Fibroblast of lung (primary cell): ENCODE results near the gene LRRC26. TPM values are rescaled to one million over a fixed set of nuclear protein-coding genes. Genes with fewer than 3 reads are reported as not detected.

Experiments
- DNase-seq, 2 donors: peaks; one replicate each; pipeline versions ENCODE4 v3.0.0 to v3.0.0-alpha.2; 2010; ENCODE audit warnings: low read depth in 2 of 2
- H2AFZ ChIP-seq: 2 replicates; pipeline ENCODE4 v1.5.1; 2012; ENCODE audit warnings: low read length, control low read depth, inconsistent platforms
- H3K27ac ChIP-seq: 2 replicates; pipeline ENCODE4 v1.5.1; 2011; ENCODE audit warnings: low read length, control low read depth; ENCODE audit not compliant: insufficient read depth
- H3K27me3 ChIP-seq: 2 replicates; pipeline ENCODE4 v1.5.1; 2011; ENCODE audit warnings: mild to moderate bottlenecking, low read length; ENCODE audit not compliant: control insufficient read depth, insufficient read depth
- H3K36me3 ChIP-seq: 2 replicates; pipeline ENCODE4 v1.5.1; 2011; ENCODE audit warnings: low read length; ENCODE audit not compliant: control insufficient read depth, insufficient read depth
- H3K4me1 ChIP-seq: 2 replicates; pipeline ENCODE4 v1.5.1; 2011; ENCODE audit warnings: low read length; ENCODE audit not compliant: control insufficient read depth, insufficient read depth; ENCODE audit errors: extremely low read depth
- H3K4me2 ChIP-seq: 2 replicates; pipeline ENCODE4 v1.5.1; 2011; ENCODE audit warnings: low read length, control low read depth; ENCODE audit not compliant: insufficient read depth; ENCODE audit errors: extremely low read depth
- H3K4me3 ChIP-seq, 4 experiments: fragments of 200-600 bp in 1 of 4; sonication (generic) in 1 of 4; replicated peaks in 1 of 4; 2 replicates each; pipeline ENCODE4 v1.5.1; 2011 to 2016; ENCODE audit warnings: low read length in 4 of 4, low read depth in 3 of 4, mild to moderate bottlenecking in 3 of 4, control low read depth in 2 of 4, inconsistent platforms in 1 of 4, mixed read lengths in 1 of 4; ENCODE audit not compliant: insufficient read depth in 1 of 4; ENCODE audit errors: control extremely low read depth in 1 of 4
- H3K79me2 ChIP-seq: 2 replicates; pipeline ENCODE4 v1.5.1; 2012; ENCODE audit warnings: mild to moderate bottlenecking, low read length, inconsistent platforms; ENCODE audit not compliant: control insufficient read depth, insufficient read depth
- H3K9ac ChIP-seq: 2 replicates; pipeline ENCODE4 v1.5.1; 2011; ENCODE audit warnings: mild to moderate bottlenecking, low read length, control low read depth; ENCODE audit not compliant: insufficient read depth
- H3K9me3 ChIP-seq: 2 replicates; pipeline ENCODE4 v1.5.1; 2012; ENCODE audit warnings: low read depth, low read length; ENCODE audit not compliant: control insufficient read depth, insufficient read depth
- H4K20me1 ChIP-seq: 2 replicates; pipeline ENCODE4 v1.5.1; 2011; ENCODE audit warnings: low read length; ENCODE audit not compliant: control insufficient read depth, insufficient read depth; ENCODE audit errors: extremely low read depth
- EZH2 ChIP-seq: IDR thresholded peaks from 2 replicates; pipeline ENCODE4 v1.5.1; 2012; ENCODE audit warnings: low read length, control low read depth, mild to moderate bottlenecking; ENCODE audit errors: missing control alignments
- polyA plus RNA-seq, 2 donors: library from polyadenylated mRNA; depleted of rRNA in 1 of 2; stranded (reverse) in 1 of 2; unstranded in 1 of 2; fragments of >200 nt; gene quantifications; 2 replicates each; pipeline ENCODE4 v1.2.1, GENCODE V29; 2011 to 2012; ENCODE audit warnings: missing spikeins in 1 of 2
- total RNA-seq: library from RNA; depleted of rRNA; stranded (reverse); fragments of >200 nt; gene quantifications from 2 replicates; pipeline ENCODE4 v1.2.1, GENCODE V29; 2014
- TF ChIP-seq, protein P1 (sequence below), 2 donors: IDR thresholded peaks in 1 of 2; conservative IDR thresholded peaks in 1 of 2; 1 replicate in 1 of 2; 2 replicates in 1 of 2; pipeline ENCODE4 v1.5.1; 2011 to 2012; ENCODE audit warnings: low read length in 2 of 2, control low read depth in 1 of 2, inconsistent platforms in 1 of 2, low read depth in 1 of 2, mild to moderate bottlenecking in 1 of 2

The LRRC26 gene
- total and polyA plus RNA-seq, 2 donors (not counting 1 experiment from before 2014, with no cell fraction given), result not detected

DNA sequence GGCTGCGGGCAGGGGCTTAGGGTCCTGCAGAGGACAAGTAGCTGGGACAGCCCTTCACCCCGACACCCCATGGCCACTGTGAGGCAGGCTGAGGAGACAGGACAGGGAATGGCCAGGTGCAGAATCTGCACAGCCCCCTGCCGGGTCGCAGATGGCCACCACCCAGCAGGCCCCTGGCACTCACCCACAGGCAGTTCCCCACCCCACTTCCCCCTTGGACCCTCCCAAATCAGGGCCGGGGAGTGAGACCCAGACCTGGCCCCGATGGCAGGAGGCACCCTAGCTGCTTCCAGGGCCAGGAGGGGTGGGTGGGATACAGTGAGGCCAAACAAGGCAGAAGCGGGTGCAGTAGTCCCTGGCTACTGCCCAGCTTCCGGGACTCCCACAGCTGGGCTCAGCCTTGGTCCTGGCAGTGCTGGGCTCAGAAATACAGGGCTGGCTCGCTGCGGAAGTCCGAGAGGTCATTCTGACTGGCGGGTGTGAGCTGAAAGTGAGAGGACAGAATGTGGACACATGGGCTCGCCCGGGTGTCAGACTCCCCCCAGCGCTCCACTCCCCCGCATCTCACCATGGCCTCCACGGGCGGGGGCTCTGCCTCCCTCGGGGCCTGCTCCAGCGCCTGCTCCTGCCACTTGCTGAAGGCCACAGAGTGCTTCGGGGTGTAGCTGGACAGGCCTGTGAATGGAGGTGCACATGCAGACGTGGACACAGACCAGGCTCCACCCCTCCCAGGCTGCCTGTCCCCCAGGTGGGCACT lies 22.0 kb upstream of the LRRC26 start:
- Histone ChIP-seq H3K36me3 (peaks cover 15% of the 10 kb centered on the region), H3K4me1 (peaks cover 17% of the 10 kb centered on the region), H3K4me3 (no peak overlapping the region), H3K9ac (no peak overlapping the region), H2AFZ (no peak overlapping the region), H3K4me2 (no peak overlapping the region), H3K27me3 (no peaks in the 10 kb centered on the region), H3K79me2 (peaks cover 36% of the 10 kb centered on the region), H3K9me3 (no peaks in the 10 kb centered on the region), H4K20me1 (no peaks in the 10 kb centered on the region), H3K27ac (no peak overlapping the region)
- TF ChIP-seq, protein P1, sequence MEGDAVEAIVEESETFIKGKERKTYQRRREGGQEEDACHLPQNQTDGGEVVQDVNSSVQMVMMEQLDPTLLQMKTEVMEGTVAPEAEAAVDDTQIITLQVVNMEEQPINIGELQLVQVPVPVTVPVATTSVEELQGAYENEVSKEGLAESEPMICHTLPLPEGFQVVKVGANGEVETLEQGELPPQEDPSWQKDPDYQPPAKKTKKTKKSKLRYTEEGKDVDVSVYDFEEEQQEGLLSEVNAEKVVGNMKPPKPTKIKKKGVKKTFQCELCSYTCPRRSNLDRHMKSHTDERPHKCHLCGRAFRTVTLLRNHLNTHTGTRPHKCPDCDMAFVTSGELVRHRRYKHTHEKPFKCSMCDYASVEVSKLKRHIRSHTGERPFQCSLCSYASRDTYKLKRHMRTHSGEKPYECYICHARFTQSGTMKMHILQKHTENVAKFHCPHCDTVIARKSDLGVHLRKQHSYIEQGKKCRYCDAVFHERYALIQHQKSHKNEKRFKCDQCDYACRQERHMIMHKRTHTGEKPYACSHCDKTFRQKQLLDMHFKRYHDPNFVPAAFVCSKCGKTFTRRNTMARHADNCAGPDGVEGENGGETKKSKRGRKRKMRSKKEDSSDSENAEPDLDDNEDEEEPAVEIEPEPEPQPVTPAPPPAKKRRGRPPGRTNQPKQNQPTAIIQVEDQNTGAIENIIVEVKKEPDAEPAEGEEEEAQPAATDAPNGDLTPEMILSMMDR (conservative IDR thresholded peaks at IDR 0.05 in 1 of 2, IDR thresholded peaks at IDR 0.05 in 1 of 2; ENCODE audit: low read depth in 1 of 2, low read length in 2 of 2), result no peak
- TF ChIP-seq EZH2, result no peak
- DNase-seq, result no peak

DNA sequence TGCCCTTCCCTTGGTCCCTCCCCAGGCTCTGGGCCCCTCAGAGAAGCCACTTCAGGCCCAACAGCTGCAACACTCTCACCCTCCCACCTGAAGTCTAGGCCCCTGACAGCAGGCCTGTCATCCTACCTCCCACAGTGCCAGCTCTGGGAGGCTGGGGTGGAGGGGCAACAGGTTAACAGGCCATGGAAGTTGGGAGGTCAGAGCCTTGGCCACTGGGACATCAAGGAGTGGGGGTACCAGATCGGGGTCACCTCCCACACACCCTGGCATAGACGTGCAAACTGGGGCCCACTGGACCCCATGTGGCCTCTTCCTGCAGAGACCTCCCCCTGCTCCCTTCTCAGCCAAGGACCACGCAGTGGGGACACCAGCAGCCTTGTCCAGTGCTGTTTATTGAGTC lies 21.4 kb upstream of the LRRC26 start:
- H3K9ac ChIP-seq, result no peak overlapping the region
- no peak overlapping the region for H2AFZ ChIP-seq
- no peaks in the 10 kb centered on the region for H4K20me1 ChIP-seq
- TF ChIP-seq, protein P1 (conservative IDR thresholded peaks at IDR 0.05 in 1 of 2, IDR thresholded peaks at IDR 0.05 in 1 of 2; ENCODE audit: low read depth in 1 of 2, low read length in 2 of 2), result no peak
- no peak for TF ChIP-seq EZH2
- no peak for DNase-seq
- peaks cover 17% of the 10 kb centered on the region for H3K36me3 ChIP-seq
- H3K27me3 ChIP-seq, result no peaks in the 10 kb centered on the region
- no peak overlapping the region for H3K4me2 ChIP-seq
- H3K4me1 ChIP-seq, result peaks cover 19% of the 10 kb centered on the region
- no peak overlapping the region for H3K27ac ChIP-seq
- H3K9me3 ChIP-seq, result no peaks in the 10 kb centered on the region
- peaks cover 37% of the 10 kb centered on the region for H3K79me2 ChIP-seq
- H3K4me3 ChIP-seq, result no peak overlapping the region

DNA sequence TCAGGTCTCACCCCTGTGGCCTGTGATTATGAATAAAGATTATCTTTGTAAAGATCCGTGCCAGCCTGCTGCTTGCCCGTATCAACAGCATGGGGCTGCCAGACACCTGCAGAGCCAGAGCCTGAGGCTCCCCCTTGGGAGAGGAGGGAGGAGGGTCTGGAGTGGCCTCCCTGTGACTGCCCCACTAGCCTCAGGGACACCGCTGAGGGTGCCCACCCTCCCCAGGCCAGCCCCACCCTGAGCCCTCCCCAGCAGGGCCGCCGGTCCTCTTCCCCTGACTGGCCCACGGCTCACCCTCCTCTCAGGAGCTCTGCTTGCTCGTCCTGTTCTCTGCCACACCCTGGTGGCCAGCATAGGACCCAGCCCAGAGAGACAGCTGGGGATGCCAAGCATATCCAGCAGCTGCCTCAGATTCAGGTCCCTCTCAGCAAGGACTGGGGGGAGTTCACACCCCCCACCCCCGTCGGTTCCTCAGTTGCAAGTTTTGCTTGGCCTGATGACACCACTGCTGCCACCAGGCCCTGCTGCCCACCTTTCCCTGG lies 20.5 kb upstream of the LRRC26 start:
- Histone ChIP-seq H3K4me3 (peak overlapping the region in 1 of 4 experiments; percentile 97), H3K79me2 (peaks cover 37% of the 10 kb centered on the region), H3K9me3 (no peaks in the 10 kb centered on the region), H3K27me3 (no peaks in the 10 kb centered on the region), H3K9ac (no peak overlapping the region), H2AFZ (no peak overlapping the region), H3K36me3 (peaks cover 18% of the 10 kb centered on the region), H3K4me2 (peak overlapping the region; percentile 92), H3K27ac (peak overlapping the region; percentile 92), H3K4me1 (peaks cover 19% of the 10 kb centered on the region), H4K20me1 (no peaks in the 10 kb centered on the region)
- DNase-seq, result no peak
- TF ChIP-seq, protein P1 (conservative IDR thresholded peaks at IDR 0.05 in 1 of 2, IDR thresholded peaks at IDR 0.05 in 1 of 2; ENCODE audit: low read depth in 1 of 2, low read length in 2 of 2), result no peak
- TF ChIP-seq EZH2, result no peak
